ENCODE results near the gene PTPRR. TPM values are rescaled to one million over a fixed set of nuclear protein-coding genes. Genes with fewer than 3 reads are reported as not detected.

PTPRR gene
- total and polyA plus RNA-seq, 2 of the 13 experiments (the other 11 are each of a cell fraction or from before 2014, with no cell fraction given) = not detected

DNA sequence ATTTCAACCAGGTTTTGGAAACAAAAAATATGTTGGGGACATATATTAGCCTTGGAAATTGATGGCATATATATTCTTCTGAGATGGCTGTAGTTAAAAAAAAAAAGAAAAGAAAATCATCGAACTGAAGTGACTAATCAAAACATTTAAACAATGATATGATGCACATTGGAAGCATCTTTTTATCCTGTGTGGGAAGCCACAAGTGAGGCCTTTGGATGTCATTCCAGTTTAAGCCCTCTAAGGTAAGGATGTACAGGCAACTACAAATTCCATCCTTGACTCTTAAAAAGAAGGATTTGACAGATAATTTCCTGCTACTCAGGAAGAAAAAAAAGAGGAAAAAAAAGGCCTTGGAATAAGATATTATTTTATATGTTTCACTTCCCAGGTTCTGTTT is 273.7 kb downstream of the PTPRR start:
- Histone ChIP-seq H4K20me1 (ENCODE audit: insufficient read depth, low read length) (no peaks in the 10 kb centered on the region), H3K9me3 (ENCODE audit: low read length) (no peaks in the 10 kb centered on the region), H2AFZ (ENCODE audit: low read length) (no peak overlapping the region), H3K4me2 (ENCODE audit: low read depth, low read length) (no peak overlapping the region), H3K79me2 (ENCODE audit: insufficient read depth, low read length) (no peaks in the 10 kb centered on the region), H3K27me3 (ENCODE audit: control insufficient read depth in 1 of 2, insufficient read depth in 2 of 2, low read length in 2 of 2) (no peaks in the 10 kb centered on the region; a peak in 1 of 5 replicates), H3K27ac (ENCODE audit: extremely low read length, insufficient read depth, low read length) (no peak overlapping the region), H3K4me3 (replicated peaks in 1 of 3; ENCODE audit: insufficient read depth in 1 of 3, low read depth in 2 of 3, low read length in 3 of 3) (no peak overlapping the region), H3K9ac (ENCODE audit: insufficient read depth, low read depth, low read length) (no peak overlapping the region), H3K36me3 (replicated peaks in 1 of 2; ENCODE audit: control insufficient read depth in 1 of 2, insufficient read depth in 2 of 2, low read length in 2 of 2) (no peaks in the 10 kb centered on the region), H3K4me1 (ENCODE audit: insufficient read depth, low read length) (peaks cover 10% of the 10 kb centered on the region; the same call in 1 of the 2 replicates)
- WGBS (ENCODE audit: low lambda C conversion rate) = 0% methylated on average over 1 of the region's 1 CpG
- FAIRE-seq (no peak), ATAC-seq (no peak), DNase-seq (ENCODE audit: low spot score) (no peak)
- CTCF ChIA-PET (ENCODE audit: low intra/inter-chr PET ratio, low total read pairs) = no interaction called here
- intact Hi-C loops (cut with micrococcal nuclease; ENCODE audit: unreplicated experiment) = no loop called here
- in situ Hi-C loops (cut with HindIII; ENCODE audit: extremely low pct_ligation_motif_present, low pct_unique_long_range_greater_than_20kb) = no loop called here
- BruUV-seq (replicated peaks) = no TSS peak
- POLR2A ChIA-PET = no interaction called here
- no peak for TF ChIP-seq GFI1 (CRISPR knock-in tag; IDR thresholded peaks at IDR 0.05; ENCODE audit: borderline replicate concordance)
- no peak for TF ChIP-seq BORCS8-MEF2B (CRISPR knock-in tag; IDR thresholded peaks at IDR 0.05)
- no peak for TF ChIP-seq ZNF607 (CRISPR knock-in tag; IDR thresholded peaks at IDR 0.05; ENCODE audit: borderline replicate concordance)
- TF ChIP-seq SP5 (CRISPR knock-in tag; IDR thresholded peaks at IDR 0.05; ENCODE audit: borderline replicate concordance, low read depth) = no peak
- no peak for TF ChIP-seq ZNF781 (CRISPR knock-in tag; IDR thresholded peaks at IDR 0.05; ENCODE audit: borderline replicate concordance, not compliant biosample characterization)
- TF ChIP-seq ZNF615 (CRISPR knock-in tag; IDR thresholded peaks at IDR 0.05; ENCODE audit: borderline replicate concordance) = no peak
- TF ChIP-seq, protein P1, sequence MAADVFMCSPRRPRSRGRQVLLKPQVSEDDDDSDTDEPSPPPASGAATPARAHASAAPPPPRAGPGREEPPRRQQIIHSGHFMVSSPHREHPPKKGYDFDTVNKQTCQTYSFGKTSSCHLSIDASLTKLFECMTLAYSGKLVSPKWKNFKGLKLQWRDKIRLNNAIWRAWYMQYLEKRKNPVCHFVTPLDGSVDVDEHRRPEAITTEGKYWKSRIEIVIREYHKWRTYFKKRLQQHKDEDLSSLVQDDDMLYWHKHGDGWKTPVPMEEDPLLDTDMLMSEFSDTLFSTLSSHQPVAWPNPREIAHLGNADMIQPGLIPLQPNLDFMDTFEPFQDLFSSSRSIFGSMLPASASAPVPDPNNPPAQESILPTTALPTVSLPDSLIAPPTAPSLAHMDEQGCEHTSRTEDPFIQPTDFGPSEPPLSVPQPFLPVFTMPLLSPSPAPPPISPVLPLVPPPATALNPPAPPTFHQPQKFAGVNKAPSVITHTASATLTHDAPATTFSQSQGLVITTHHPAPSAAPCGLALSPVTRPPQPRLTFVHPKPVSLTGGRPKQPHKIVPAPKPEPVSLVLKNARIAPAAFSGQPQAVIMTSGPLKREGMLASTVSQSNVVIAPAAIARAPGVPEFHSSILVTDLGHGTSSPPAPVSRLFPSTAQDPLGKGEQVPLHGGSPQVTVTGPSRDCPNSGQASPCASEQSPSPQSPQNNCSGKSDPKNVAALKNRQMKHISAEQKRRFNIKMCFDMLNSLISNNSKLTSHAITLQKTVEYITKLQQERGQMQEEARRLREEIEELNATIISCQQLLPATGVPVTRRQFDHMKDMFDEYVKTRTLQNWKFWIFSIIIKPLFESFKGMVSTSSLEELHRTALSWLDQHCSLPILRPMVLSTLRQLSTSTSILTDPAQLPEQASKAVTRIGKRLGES (CRISPR knock-in tag; IDR thresholded peaks at IDR 0.05; ENCODE audit: borderline replicate concordance) = no peak
- TF ChIP-seq, protein P2, sequence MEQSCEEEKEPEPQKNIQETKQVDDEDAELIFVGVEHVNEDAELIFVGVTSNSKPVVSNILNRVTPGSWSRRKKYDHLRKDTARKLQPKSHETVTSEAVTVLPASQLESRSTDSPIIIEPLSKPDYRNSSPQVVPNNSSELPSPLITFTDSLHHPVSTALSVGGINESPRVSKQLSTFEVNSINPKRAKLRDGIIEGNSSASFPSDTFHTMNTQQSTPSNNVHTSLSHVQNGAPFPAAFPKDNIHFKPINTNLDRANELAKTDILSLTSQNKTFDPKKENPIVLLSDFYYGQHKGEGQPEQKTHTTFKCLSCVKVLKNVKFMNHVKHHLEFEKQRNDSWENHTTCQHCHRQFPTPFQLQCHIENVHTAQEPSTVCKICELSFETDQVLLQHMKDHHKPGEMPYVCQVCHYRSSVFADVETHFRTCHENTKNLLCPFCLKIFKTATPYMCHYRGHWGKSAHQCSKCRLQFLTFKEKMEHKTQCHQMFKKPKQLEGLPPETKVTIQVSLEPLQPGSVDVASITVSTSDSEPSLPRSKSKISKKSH (CRISPR knock-in tag; IDR thresholded peaks at IDR 0.05; ENCODE audit: borderline replicate concordance) = no peak
- no peak for TF ChIP-seq KMT2A (CRISPR knock-in tag; IDR thresholded peaks at IDR 0.05)
- no peak for TF ChIP-seq AGO1 (IDR thresholded peaks at IDR 0.05; ENCODE audit: low read depth, low read length, poor library complexity, severe bottlenecking)
- no peak for TF ChIP-seq ATAD3A (CRISPR knock-in tag; IDR thresholded peaks at IDR 0.05)
- no peak for TF ChIP-seq THAP11 (CRISPR knock-in tag; IDR thresholded peaks at IDR 0.05)
- no peak for TF ChIP-seq POLR2AphosphoS2 (IDR thresholded peaks at IDR 0.05; ENCODE audit: low read depth, low read length)
- TF ChIP-seq, protein P3, sequence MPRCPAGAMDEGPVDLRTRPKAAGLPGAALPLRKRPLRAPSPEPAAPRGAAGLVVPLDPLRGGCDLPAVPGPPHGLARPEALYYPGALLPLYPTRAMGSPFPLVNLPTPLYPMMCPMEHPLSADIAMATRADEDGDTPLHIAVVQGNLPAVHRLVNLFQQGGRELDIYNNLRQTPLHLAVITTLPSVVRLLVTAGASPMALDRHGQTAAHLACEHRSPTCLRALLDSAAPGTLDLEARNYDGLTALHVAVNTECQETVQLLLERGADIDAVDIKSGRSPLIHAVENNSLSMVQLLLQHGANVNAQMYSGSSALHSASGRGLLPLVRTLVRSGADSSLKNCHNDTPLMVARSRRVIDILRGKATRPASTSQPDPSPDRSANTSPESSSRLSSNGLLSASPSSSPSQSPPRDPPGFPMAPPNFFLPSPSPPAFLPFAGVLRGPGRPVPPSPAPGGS (CRISPR knock-in tag; IDR thresholded peaks at IDR 0.05) = no peak
- TF ChIP-seq, protein P4, sequence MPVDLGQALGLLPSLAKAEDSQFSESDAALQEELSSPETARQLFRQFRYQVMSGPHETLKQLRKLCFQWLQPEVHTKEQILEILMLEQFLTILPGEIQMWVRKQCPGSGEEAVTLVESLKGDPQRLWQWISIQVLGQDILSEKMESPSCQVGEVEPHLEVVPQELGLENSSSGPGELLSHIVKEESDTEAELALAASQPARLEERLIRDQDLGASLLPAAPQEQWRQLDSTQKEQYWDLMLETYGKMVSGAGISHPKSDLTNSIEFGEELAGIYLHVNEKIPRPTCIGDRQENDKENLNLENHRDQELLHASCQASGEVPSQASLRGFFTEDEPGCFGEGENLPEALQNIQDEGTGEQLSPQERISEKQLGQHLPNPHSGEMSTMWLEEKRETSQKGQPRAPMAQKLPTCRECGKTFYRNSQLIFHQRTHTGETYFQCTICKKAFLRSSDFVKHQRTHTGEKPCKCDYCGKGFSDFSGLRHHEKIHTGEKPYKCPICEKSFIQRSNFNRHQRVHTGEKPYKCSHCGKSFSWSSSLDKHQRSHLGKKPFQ (CRISPR knock-in tag; IDR thresholded peaks at IDR 0.05; ENCODE audit: insufficient replicate concordance) = no peak
- no peak for TF ChIP-seq ZNF337 (CRISPR knock-in tag; IDR thresholded peaks at IDR 0.05; ENCODE audit: borderline replicate concordance, low read depth)
- no peak for TF ChIP-seq ZNF703 (CRISPR knock-in tag; IDR thresholded peaks at IDR 0.05; ENCODE audit: borderline replicate concordance)
- TF ChIP-seq POLR2G (IDR thresholded peaks at IDR 0.05; ENCODE audit: low read depth, low read length) = no peak
- no peak for TF ChIP-seq ARNT (IDR thresholded peaks at IDR 0.05)

Measured in HepG2 (cell line).